Measurements from ENCODE around the gene TACSTD2. TPM values are rescaled to one million over a fixed set of nuclear protein-coding genes. Genes with fewer than 3 reads are reported as not detected.

Gene TACSTD2
- polyA plus RNA-seq, 3 donors = 3.2 TPM; not detected in 2

DNA sequence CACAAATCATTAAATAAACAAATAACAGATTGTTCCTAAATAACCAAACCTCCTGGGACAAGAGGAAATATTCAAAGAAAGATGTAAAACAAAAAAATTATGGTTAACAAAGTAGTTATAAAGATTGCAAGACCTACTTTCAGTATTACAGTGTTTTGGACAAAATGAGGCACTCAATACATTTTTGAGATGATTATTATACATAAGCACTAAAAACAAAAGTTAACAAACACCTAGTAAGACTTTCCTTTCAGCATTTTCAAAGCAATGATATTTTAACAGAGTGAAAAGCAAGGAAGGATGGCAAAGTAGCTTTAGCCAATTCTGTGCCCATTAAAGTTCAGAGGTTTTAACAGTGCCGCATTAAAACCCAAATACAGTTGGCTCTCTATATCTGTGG, 47.8 kb downstream of the TACSTD2 start:
- peaks cover 10 to 11% of the 10 kb centered on the region in 2 donors for H3K36me3 ChIP-seq (replicated peaks in 1 of 2; ENCODE audit: control insufficient read depth in 1 of 2, insufficient read depth in 2 of 2, low read length in 2 of 2)
- Mint-ChIP-seq H3K27me3 (ENCODE audit: low read depth in 3 of 3) (no peaks in the 10 kb centered on the region), H3K36me3 (peaks cover 11 to 21% of the 10 kb centered on the region in 2 donors), H3K9me3 (peaks cover 0 to 4% (median 0%) of the 10 kb centered on the region in 7 donors), H3K4me3 (no peak overlapping the region), H3K4me1 (peaks cover 20% of the 10 kb centered on the region), H3K27ac (no peak overlapping the region)
- H3K79me2 ChIP-seq (ENCODE audit: insufficient read depth, low read length) = no peaks in the 10 kb centered on the region
- TF ChIP-seq, protein P1, sequence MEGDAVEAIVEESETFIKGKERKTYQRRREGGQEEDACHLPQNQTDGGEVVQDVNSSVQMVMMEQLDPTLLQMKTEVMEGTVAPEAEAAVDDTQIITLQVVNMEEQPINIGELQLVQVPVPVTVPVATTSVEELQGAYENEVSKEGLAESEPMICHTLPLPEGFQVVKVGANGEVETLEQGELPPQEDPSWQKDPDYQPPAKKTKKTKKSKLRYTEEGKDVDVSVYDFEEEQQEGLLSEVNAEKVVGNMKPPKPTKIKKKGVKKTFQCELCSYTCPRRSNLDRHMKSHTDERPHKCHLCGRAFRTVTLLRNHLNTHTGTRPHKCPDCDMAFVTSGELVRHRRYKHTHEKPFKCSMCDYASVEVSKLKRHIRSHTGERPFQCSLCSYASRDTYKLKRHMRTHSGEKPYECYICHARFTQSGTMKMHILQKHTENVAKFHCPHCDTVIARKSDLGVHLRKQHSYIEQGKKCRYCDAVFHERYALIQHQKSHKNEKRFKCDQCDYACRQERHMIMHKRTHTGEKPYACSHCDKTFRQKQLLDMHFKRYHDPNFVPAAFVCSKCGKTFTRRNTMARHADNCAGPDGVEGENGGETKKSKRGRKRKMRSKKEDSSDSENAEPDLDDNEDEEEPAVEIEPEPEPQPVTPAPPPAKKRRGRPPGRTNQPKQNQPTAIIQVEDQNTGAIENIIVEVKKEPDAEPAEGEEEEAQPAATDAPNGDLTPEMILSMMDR (IDR thresholded peaks at IDR 0.05) = no peak
- H4K20me1 ChIP-seq (ENCODE audit: insufficient read depth, low read length) = no peaks in the 10 kb centered on the region
- DNase-seq = no peak
- H2AFZ ChIP-seq (ENCODE audit: insufficient read depth, low read depth, low read length, poor library complexity, severe bottlenecking) = no peak overlapping the region
- no peak overlapping the region for H3K27ac ChIP-seq (ENCODE audit: low read depth in 1 of 2, low read length in 2 of 2)
- H3K27me3 ChIP-seq (ENCODE audit: control insufficient read depth in 2 of 2, insufficient read depth in 2 of 2, low read length in 2 of 2) = no peaks in the 10 kb centered on the region
- peaks cover 7 to 24% of the 10 kb centered on the region in 2 donors for H3K4me1 ChIP-seq (ENCODE audit: control insufficient read depth in 1 of 2, insufficient read depth in 2 of 2, low read length in 2 of 2)
- no peak overlapping the region for H3K4me2 ChIP-seq (replicated peaks; ENCODE audit: extremely low read depth, low read length, poor library complexity, severe bottlenecking)
- intact Hi-C loops (cut with micrococcal nuclease) = no loop called here
- WGBS (ENCODE audit: insufficient coverage) = no CpG with 5 or more reads among the region's 1 CpG
- H3K9ac ChIP-seq (ENCODE audit: insufficient read depth, low read length, poor library complexity, severe bottlenecking) = no peak overlapping the region
- H3K9me3 ChIP-seq (replicated peaks in 1 of 2; ENCODE audit: control insufficient read depth in 1 of 2, insufficient read depth in 1 of 2, low read length in 2 of 2) = no peaks in the 10 kb centered on the region
- no peak overlapping the region for H3K4me3 ChIP-seq (replicated peaks in 1 of 3; ENCODE audit: low read depth in 2 of 3, low read length in 3 of 3)

DNA sequence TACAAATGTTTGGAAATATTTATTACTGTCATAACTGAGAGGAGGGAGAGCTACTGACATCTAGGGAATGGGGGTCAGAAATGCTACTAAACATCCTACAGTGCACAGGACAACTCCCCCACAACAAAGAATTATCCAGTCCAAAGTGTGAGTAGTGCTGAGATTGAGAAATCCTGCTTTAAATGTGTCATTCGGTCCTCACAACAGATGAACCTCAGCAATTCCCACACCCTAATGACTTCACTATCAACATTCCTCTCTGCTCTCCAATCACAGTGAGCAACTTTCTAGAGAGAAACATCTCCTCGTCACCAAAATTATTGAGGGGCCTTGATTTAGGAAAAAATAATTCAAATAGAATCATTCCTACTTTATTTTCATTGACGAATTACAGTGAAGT, 48.5 kb downstream of the TACSTD2 start:
- Histone ChIP-seq H3K4me1 (ENCODE audit: control insufficient read depth in 1 of 2, insufficient read depth in 2 of 2, low read length in 2 of 2) (peaks cover 10 to 28% of the 10 kb centered on the region in 2 donors), H3K9ac (ENCODE audit: insufficient read depth, low read length, poor library complexity, severe bottlenecking) (no peak overlapping the region), H2AFZ (ENCODE audit: insufficient read depth, low read depth, low read length, poor library complexity, severe bottlenecking) (no peak overlapping the region), H3K36me3 (replicated peaks in 1 of 2; ENCODE audit: control insufficient read depth in 1 of 2, insufficient read depth in 2 of 2, low read length in 2 of 2) (peaks cover 10 to 11% of the 10 kb centered on the region in 2 donors), H3K9me3 (replicated peaks in 1 of 2; ENCODE audit: control insufficient read depth in 1 of 2, insufficient read depth in 1 of 2, low read length in 2 of 2) (no peaks in the 10 kb centered on the region), H4K20me1 (ENCODE audit: insufficient read depth, low read length) (no peaks in the 10 kb centered on the region), H3K4me2 (replicated peaks; ENCODE audit: extremely low read depth, low read length, poor library complexity, severe bottlenecking) (no peak overlapping the region), H3K4me3 (replicated peaks in 1 of 3; ENCODE audit: low read depth in 2 of 3, low read length in 3 of 3) (no peak overlapping the region), H3K27me3 (ENCODE audit: control insufficient read depth in 2 of 2, insufficient read depth in 2 of 2, low read length in 2 of 2) (no peaks in the 10 kb centered on the region), H3K79me2 (ENCODE audit: insufficient read depth, low read length) (no peaks in the 10 kb centered on the region), H3K27ac (ENCODE audit: low read depth in 1 of 2, low read length in 2 of 2) (no peak overlapping the region)
- peak in 1 of 3 donors; percentile 9 for DNase-seq
- Mint-ChIP-seq H3K27ac (no peak overlapping the region), H3K36me3 (peaks cover 15 to 25% of the 10 kb centered on the region in 2 donors), H3K4me3 (no peak overlapping the region), H3K9me3 (peaks cover 0 to 4% (median 0%) of the 10 kb centered on the region in 7 donors), H3K4me1 (peaks cover 24% of the 10 kb centered on the region), H3K27me3 (ENCODE audit: low read depth in 3 of 3) (peaks cover 0 to 3% (median 0%) of the 10 kb centered on the region in 3 donors)
- TF ChIP-seq, protein P1 (IDR thresholded peaks at IDR 0.05) = no peak
- intact Hi-C loops (cut with micrococcal nuclease) = no loop called here
- no CpG with 5 or more reads among the region's 3 CpGs for WGBS (ENCODE audit: insufficient coverage)

Other genes with a start within 250 kb of the TACSTD2 start
- 10 to 100 TPM; 11.2 to 24.5 (median 15.3) TPM for gene OMA1, start 30.5 kb downstream of the TACSTD2 start, polyA plus RNA-seq
- 10 to 100 TPM in 1 of 3 donors, 1 to 10 TPM in 2; 6.7 to 17.9 (median 8.0) TPM for gene MYSM1, start 122.8 kb upstream of the TACSTD2 start, polyA plus RNA-seq
- 100 to 1,000 TPM in 1 of 3 donors, 10 to 100 TPM in 2; 29.3 to 330 (median 31.3) TPM for gene JUN, start 206.8 kb upstream of the TACSTD2 start, polyA plus RNA-seq

All from CD14-positive monocyte (primary cell).